NCI-H1436 (cell line): ENCODE measurements around the gene CYB5R4.
"Not testable (repeated sequence)": the region's sequence is repeated elsewhere in the genome, so short reads cannot be mapped to it uniquely, and the experiment has no call there.

Experiments used
- DNase-seq: peaks from one replicate; lab custom pipeline; 2025; lab: John Stamatoyannopoulos, UW

Gene CYB5R4

DNA sequence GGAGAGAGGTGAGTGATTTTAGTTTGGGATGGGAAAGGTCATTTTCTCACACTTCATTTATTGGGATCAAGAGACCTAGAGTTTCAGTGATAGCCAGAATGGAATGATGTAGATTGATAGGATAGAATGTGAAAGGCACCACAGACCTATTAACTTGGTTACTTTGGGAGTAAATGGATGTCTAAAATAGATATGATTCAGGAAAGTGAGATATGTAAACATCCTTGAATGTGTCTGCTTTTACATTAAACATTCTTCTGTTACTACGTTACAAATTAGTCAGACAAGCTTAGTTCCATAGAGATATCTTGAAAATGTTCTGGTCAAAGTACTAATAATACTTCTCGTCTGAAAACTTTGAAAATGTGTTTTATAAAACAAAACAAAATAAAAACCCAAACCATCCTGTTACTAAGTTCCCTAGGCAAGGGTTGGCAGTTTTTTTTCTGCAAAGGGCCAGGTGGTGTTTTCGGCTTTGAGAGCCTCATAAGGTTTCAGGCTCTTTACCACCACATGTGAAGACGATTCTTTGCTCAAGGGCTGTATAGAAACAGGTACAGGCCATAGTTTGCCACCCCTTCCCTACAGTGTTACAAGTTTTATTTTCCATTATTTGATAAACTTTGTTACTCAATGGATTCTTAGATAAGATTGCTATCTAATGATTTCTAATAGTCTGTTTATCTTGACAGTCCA, 3.4 kb downstream of the CYB5R4 start:
- no peak for DNase-seq

DNA sequence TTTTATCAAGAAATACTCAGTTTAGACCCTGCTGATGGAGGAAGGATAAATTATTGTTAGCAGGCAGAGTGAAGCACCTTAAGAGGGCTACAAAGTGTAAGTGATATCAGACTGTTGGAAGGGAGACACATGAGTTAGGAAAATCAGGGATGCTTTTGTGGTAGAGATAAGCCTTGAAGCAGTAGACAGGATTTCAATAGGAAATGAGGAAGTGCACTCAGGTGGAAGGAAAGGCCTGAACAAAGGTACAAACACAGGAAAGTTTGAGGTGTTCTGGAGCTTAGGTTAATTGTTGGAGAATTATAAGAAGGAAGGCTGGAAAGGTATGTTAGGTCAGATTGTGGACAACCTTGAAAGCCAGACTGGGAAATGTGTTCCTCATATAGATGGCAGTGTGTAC, 7.6 kb downstream of the CYB5R4 start:
- no peak for DNase-seq

GRCh38 chr6:83867527-83868161, 8.2 kb downstream of the CYB5R4 start:
- no peak for DNase-seq

DNA sequence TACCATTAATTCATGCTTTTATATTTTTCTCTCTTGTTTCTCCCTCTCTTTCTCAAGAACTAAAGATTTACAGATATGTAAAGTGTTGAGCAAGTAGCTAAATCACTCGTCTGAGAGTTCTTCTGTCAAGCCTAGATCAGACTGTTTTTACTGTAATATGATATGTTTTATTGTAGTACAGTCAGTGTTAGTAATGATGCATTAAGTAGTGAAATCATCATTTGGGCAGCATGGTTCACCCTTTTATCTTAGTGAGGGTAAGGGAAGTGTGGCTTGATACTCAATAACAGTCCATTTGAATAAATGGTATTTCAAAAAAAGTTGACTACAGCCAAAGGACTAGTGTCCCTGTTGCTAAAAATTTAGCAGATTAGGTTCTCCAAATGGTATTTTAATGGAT, 9.2 kb downstream of the CYB5R4 start:
- DNase-seq = no peak

DNA sequence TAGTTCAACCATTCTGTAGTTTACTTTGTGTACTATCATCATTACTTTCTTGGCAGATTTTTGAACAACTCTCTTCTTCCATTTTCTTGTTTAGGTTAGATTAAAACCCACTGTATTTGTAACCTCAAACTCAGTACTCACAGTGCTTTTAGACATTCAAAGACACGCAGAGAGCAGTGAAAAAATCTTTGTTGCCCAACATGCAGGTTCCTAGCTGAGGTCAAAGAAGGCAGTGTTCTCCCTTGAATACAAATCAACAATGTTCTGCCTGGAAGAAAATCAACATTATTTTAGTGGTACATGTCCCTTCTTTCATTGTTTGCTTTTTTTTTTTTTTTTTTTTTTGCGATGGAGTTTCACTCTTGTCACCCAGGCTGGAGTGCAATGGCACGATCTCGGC, 11.2 kb downstream of the CYB5R4 start:
- DNase-seq = no peak

- DNase-seq = no peak
These were observed 13.1 kb downstream of the CYB5R4 start for GRCh38 chr6:83872386-83873118.

DNA sequence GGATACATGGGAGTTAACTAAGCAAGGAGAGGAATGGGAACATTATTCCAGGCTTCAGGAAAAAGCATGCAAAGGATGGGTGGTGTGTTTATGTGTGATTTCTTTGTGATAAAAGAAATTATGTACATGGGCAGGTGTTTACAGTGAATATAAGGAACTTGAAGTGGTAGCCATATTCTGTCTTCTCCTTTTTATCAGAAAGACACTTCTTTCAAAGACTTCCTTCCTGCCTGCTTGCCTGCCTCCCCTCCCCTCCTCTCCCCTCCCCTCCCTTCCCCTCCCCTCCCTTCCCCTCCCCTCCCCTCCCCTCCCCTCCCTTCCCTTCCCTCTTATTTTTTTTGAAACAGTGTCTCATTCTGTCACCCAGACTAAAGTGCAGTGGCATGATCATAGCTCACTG, 14.4 kb downstream of the CYB5R4 start:
- DNase-seq = no peak

DNA sequence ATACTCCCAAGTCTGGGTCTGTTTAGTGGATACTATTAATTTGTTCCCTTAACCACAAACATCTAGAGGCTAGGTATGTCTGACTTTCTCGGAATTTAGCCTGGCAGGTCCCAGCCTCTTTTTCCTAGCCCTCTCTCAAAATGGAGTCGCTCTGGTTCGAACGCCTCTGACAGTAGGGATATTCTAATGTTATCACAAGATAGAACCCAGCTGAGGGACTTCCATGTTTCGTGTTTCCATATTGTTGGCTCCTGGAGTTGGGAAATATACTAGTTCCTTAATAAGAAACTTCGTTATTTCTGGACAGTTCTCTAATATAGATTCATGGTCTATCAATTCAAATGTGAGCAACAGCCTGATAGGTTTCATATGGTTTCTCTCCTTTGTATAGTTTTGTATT, 16.4 kb downstream of the CYB5R4 start:
- no peak for DNase-seq

DNA sequence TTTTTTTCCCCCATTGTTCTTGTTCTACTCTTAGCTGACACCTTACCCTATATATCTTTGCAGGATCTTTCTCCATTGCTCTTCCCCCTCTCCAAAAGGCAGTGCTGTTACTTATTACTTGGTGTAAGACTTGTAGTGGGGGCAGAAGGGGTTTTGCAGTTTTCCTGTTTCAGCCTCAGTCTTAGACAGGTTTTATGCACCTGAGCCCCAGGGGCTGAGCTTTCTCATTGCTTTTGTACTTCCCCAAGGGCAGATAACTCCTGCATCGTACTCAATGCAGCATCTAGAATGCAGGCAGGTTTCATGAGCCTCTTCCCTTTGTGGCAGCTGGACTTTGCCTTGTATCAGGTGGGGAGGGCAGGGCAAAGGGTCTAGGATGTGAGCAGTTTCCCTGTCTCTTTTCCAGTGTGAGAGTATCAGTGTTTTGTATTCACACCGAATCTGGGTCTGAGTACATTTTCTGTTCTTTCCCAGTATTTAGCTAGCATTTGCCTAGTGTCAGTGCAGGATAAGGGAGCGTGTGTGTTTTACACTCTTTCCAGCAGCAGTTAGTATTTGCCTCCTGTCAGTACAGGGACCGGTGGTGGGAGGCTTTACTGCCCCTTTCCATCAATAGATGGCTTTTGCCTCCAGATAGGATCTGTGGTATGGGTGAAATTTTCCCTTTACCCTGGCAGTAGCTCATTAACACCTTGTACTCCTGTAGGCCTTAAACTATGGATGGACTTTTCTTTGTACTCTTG, 19.6 kb downstream of the CYB5R4 start:
- DNase-seq = no peak

- DNase-seq = no peak
These were observed 20.3 kb downstream of the CYB5R4 start for GRCh38 chr6:83879746-83880145.

GRCh38 chr6:83883240-83883639, 23.8 kb downstream of the CYB5R4 start:
- DNase-seq = no peak

DNA sequence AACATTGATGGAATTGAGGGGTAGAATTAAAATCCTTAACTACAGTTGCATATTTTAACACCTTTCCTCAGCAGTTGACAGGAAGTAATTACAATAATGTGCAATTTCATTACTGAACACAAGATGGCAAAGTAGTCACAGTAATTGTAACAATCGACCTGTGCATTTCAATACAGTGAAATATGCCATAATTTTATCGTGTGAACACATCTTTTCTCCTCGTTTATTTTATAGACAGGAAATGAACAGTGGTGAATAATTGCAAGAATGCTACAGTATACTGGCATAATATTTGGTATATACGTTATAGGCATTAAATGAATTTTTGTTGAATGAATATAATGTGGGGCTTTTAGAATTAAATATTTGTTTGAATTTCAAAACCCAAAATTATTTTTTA, 25.0 kb downstream of the CYB5R4 start:
- DNase-seq = peak; percentile 25

DNA sequence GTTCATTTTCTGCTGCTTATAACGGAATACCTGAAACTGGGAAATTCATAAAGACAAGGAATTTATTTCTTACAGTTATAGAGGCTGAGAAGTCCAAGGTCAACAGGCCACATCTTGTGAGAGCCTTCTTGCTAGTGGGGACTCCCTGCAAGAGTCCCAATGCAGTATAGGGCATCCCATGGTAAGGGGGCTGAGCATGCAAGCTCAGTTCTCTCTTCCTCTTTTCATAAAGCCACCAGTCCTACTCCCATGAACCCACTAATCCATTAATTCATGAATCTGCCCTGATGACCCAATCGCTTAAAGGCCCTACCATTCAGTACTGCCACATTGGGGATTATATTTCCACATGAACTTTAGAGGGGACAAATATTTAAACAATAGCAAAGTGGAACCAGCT, 26.5 kb downstream of the CYB5R4 start:
- no peak for DNase-seq

GRCh38 chr6:83889621-83890020, 30.1 kb downstream of the CYB5R4 start:
- DNase-seq = no peak

- no peak for DNase-seq
These were observed 31.0 kb downstream of the CYB5R4 start for GRCh38 chr6:83890520-83890919.

DNA sequence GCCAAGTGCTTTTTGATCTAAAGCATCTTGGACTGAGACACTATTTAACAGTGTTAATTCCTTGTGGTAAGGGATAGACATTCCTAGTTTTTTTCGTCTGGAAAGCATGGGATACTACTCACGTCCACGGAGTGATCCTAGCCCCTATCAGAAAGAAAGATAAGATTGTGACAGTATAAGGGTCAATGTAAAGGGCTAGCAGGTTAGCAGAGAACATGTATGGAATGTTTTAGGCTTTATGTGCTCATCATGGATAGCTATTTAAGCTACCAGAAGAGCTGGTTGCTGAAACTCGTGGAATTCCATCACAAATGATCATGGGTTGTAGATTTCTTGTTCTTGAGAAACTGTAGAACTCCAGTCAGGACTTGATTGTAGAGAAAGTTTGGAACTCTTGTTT, 32.1 kb downstream of the CYB5R4 start:
- DNase-seq = no peak

GRCh38 chr6:83893024-83893423, 33.5 kb downstream of the CYB5R4 start:
- peak; percentile 8 for DNase-seq

GRCh38 chr6:83897094-83897493, 37.6 kb downstream of the CYB5R4 start:
- DNase-seq = not testable (repeated sequence)

- no peak for DNase-seq
These were observed 42.1 kb downstream of the CYB5R4 start for GRCh38 chr6:83901624-83902023.

- no peak for DNase-seq
These were observed 44.9 kb downstream of the CYB5R4 start for GRCh38 chr6:83904395-83904794.

DNA sequence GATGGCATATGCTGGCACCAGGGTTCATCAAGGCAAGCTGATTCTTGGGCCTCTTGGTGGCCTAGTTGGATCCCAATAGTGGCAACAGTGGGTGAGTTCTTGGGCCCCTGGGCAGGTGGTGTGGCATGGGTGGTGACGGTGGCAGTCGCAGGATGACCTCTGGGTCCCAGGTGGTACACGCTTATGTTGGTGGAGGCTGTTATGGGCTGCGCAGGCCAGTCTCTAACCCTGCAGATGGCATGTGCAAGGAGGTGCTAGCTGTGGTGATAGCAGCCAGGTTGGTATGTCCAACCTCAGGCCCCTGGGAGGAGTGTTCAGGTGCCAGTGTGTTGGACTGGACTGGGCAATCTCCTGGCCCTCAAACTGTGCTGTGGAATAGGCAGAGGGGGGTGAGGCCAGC, 46.2 kb downstream of the CYB5R4 start:
- no peak for DNase-seq

DNA sequence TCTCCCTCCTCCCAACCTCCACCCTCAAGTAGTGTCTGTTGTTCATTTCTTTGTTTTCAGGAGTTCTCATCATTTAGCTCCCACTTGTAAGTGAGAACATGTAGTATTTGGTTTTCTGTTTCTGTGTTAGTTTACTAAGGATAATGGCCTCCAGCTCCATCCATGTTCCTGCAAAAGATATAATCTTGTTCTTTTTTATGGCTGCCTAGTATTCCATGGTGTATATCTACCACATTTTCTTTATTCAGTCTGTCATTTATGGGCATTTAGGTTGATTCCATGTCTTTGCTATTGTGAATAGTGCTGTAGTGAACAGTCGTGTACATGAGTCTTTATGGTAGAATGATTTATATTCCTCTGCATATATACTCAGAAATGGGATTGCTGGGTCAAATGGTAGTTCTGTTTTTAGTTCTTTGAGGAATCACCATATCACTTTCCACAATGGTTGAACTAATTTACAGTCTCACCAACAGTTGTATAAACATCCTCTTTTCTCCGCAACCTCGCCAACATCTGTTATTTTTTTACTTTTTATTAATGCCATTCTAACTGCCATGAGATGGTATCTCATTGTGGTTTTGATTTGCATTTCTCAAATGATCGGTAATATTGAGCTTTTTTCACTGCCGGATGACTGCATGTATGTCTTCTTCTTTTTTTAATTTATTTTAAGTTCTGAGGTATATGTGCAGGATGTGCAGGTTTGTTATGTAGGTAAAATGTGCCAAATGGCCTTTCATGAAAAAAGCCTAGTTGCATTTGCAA, 48.3 kb downstream of the CYB5R4 start:
- DNase-seq = not testable (repeated sequence)
